H1 (cell line): ENCODE results near the gene GLT8D2. TPM values are rescaled to one million over a fixed set of nuclear protein-coding genes. Genes with fewer than 3 reads are reported as not detected.

Experiments
- EP300 ChIP-seq, 2 experiments: IDR thresholded peaks; 1 replicate in 1 of 2; 2 replicates in 1 of 2; pipeline ENCODE4 v1.6.1; 2011 to 2012; ENCODE audit warnings: low read depth in 2 of 2, low read length in 2 of 2, mild to moderate bottlenecking in 2 of 2, borderline replicate concordance in 1 of 2, inconsistent platforms in 1 of 2, moderate library complexity in 1 of 2
- polyA plus RNA-seq, 7 experiments: library from polyadenylated mRNA; depleted of rRNA in 3 of 7; stranded (reverse) in 5 of 7; unstranded in 2 of 7; fragments of >200 nt in 5 of 7; fragments of 200-250 nt in 2 of 7; gene quantifications; 1 replicate in 5 of 7; 2 replicates in 1 of 7; 4 replicates in 1 of 7; pipeline versions ENCODE4 v1.2.1 to v1.2.3, GENCODE V29; 2011 to 2013; ENCODE audit warnings: missing spikeins in 2 of 7, mixed read lengths in 2 of 7
- total RNA-seq: library from RNA; stranded (reverse); fragmentation: NEBNext Ultra II Directional; extraction: Animal tissue kit (Norgen Biotek cat#: 25700); gene quantifications from 2 replicates; pipeline ENCODE4 v1.2.1, GENCODE V29; 2021

GLT8D2 gene
- total and polyA plus RNA-seq, 2 of the 8 experiments (the other 6 are each of a cell fraction or from before 2014, with no cell fraction given): 6.8 to 9.8 TPM

DNA sequence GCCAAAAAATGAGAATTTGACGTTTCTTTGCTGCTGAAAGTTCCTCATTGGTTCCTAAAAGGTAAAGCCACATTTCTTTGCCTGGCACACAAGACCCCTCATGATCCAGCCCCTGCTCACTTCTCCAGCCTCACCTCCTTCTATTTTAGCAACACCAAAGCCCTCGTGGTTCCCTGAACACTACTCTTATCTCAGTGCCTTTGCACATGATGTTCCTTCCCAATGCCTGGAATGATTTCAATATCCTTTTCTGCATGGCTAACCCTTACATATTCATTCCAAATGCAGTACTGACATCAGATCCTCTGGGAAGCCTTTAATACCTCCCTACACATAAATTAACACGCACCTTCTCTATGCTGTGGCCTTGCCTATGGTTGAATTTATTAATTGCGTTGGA, 39.9 kb downstream of the GLT8D2 start (continued):
- no peak for TF ChIP-seq EP300 (IDR thresholded peaks at IDR 0.05; ENCODE audit: borderline replicate concordance in 1 of 2, low read depth in 2 of 2, low read length in 2 of 2)
